Thyroid gland (tissue), 4 donors: ENCODE data around the gene SLC10A6. TPM values are rescaled to one million over a fixed set of nuclear protein-coding genes. Genes with fewer than 3 reads are reported as not detected.

Experiments used
- DNase-seq, 2 donors: peaks; one replicate each; pipeline ENCODE4 v3.0.0-alpha.2; 2019
- H3K27ac ChIP-seq, 3 donors: fragments of 200-600 bp; sonication (generic); 1 replicate in 2 of 3; 2 replicates in 1 of 3; pipeline ENCODE4 v1.5.1; 2016 to 2019; ENCODE audit warnings: mild to moderate bottlenecking in 1 of 3, moderate library complexity in 1 of 3
- H3K27me3 ChIP-seq: fragments of 200-600 bp; sonication (generic); one replicate; pipeline ENCODE4 v1.5.1; 2019
- H3K36me3 ChIP-seq, 2 donors: fragments of 200-600 bp; sonication (generic); one replicate each; pipeline ENCODE4 v1.5.1; 2016 to 2019
- H3K4me1 ChIP-seq, 2 donors: fragments of 200-600 bp; sonication (generic); one replicate each; pipeline ENCODE4 v1.5.1; 2017 to 2019
- H3K4me3 ChIP-seq, 3 donors: fragments of 200-600 bp; sonication (generic); replicated peaks in 1 of 3; 1 replicate in 2 of 3; 2 replicates in 1 of 3; pipeline ENCODE4 v1.5.1; 2016; ENCODE audit warnings: mild to moderate bottlenecking in 1 of 3
- H3K9me3 ChIP-seq: fragments of 200-600 bp; sonication (generic); one replicate; pipeline ENCODE4 v1.5.1; 2017
- CTCF ChIP-seq, 6 experiments: fragments of 200-600 bp in 3 of 6; fragments of 450-650 bp in 3 of 6; sonication (generic) in 3 of 6; IDR thresholded peaks; one replicate each; pipeline ENCODE4 v1.5.1; 2016 to 2019; ENCODE audit warnings: antibody characterized with exemption in 6 of 6, mild to moderate bottlenecking in 2 of 6, inconsistent platforms in 1 of 6, moderate library complexity in 1 of 6
- POLR2A ChIP-seq, 2 donors: fragments of 450-650 bp; IDR thresholded peaks; one replicate each; pipeline ENCODE4 v1.6.1; 2017; ENCODE audit warnings: antibody characterized with exemption in 2 of 2, mild to moderate bottlenecking in 2 of 2, moderate library complexity in 1 of 2
- whole genome bisulfite sequencing, 2 donors: methylation state at CpG; one replicate each; pipeline ENCODE4 v1.1.5; 2017; 5-methylcytosine and 5-hydroxymethylcytosine counted together
- intact Hi-C: fragments of 100-400 bp; cut with DNase I; formaldehyde crosslinking; loops from one replicate; pipeline ENCODE4 v1.15.1; 2023
- total RNA-seq, 4 donors: library from RNA; depleted of rRNA; stranded (reverse); fragments of >200 nt; gene quantifications; one replicate each; pipeline ENCODE4 v1.2.3, GENCODE V29; 2016

The SLC10A6 gene
- total RNA-seq, 4 donors from 2014 or later, result 1.5 to 7.1 (median 4.7) TPM

- DNase-seq, result no peak
- no peak overlapping the region for H3K27ac ChIP-seq
- TF ChIP-seq POLR2A (IDR thresholded peaks at IDR 0.05) (no peak), CTCF (IDR thresholded peaks at IDR 0.05) (no peak)
- intact Hi-C loops, result no loop called here
- no peak overlapping the region for H3K4me3 ChIP-seq
- no peaks in the 10 kb centered on the region for H3K36me3 ChIP-seq
- no peaks in the 10 kb centered on the region for H3K9me3 ChIP-seq
- no peaks in the 10 kb centered on the region for H3K27me3 ChIP-seq
- H3K4me1 ChIP-seq, result no peaks in the 10 kb centered on the region
- WGBS, 2 donors, result 39 to 45% methylated on average over 1 of the region's 1 CpG
Measured at GRCh38 chr4:86840858-86841257, 8.3 kb downstream of the SLC10A6 start.

GRCh38 chr4:86837691-86838503 is 11.3 kb downstream of the SLC10A6 start:
- H3K36me3 ChIP-seq, result no peaks in the 10 kb centered on the region
- TF ChIP-seq POLR2A (IDR thresholded peaks at IDR 0.05) (no peak), CTCF (IDR thresholded peaks at IDR 0.05) (no peak)
- H3K27ac ChIP-seq, result no peak overlapping the region
- DNase-seq, result no peak
- no peaks in the 10 kb centered on the region for H3K4me1 ChIP-seq
- WGBS, 2 donors, result 62 to 75% methylated on average over 5 of the region's 5 CpGs
- intact Hi-C loops, result no loop called here
- H3K27me3 ChIP-seq, result no peaks in the 10 kb centered on the region
- no peak overlapping the region for H3K4me3 ChIP-seq
- H3K9me3 ChIP-seq, result no peaks in the 10 kb centered on the region

- H3K27ac ChIP-seq, result no peak overlapping the region
- no peaks in the 10 kb centered on the region for H3K27me3 ChIP-seq
- H3K4me1 ChIP-seq, result peaks cover 5 to 12% of the 10 kb centered on the region in 2 donors
- H3K4me3 ChIP-seq, result no peak overlapping the region
- TF ChIP-seq POLR2A (IDR thresholded peaks at IDR 0.05), result no peak
- no peak for TF ChIP-seq CTCF (IDR thresholded peaks at IDR 0.05)
- DNase-seq, result no peak
- H3K36me3 ChIP-seq, result no peaks in the 10 kb centered on the region
- 86 to 94% methylated on average over 3 of the region's 3 CpGs for WGBS, 2 donors
- intact Hi-C loops, result no loop called here
- H3K9me3 ChIP-seq, result no peaks in the 10 kb centered on the region
Measured at GRCh38 chr4:86835677-86836076, 13.5 kb downstream of the SLC10A6 start.

GRCh38 chr4:86834901-86835300 is 14.3 kb downstream of the SLC10A6 start:
- H3K36me3 ChIP-seq, result no peaks in the 10 kb centered on the region
- no peak for DNase-seq
- H3K4me3 ChIP-seq, result no peak overlapping the region
- H3K9me3 ChIP-seq, result no peaks in the 10 kb centered on the region
- TF ChIP-seq POLR2A (IDR thresholded peaks at IDR 0.05), result no peak
- no peak for TF ChIP-seq CTCF (IDR thresholded peaks at IDR 0.05)
- no peak overlapping the region for H3K27ac ChIP-seq
- 84 to 91% methylated on average over 3 of the region's 3 CpGs for WGBS, 2 donors
- H3K4me1 ChIP-seq, result peaks cover 5 to 12% of the 10 kb centered on the region in 2 donors
- intact Hi-C loops, result no loop called here
- H3K27me3 ChIP-seq, result no peaks in the 10 kb centered on the region

GRCh38 chr4:86833615-86834014 is 15.6 kb downstream of the SLC10A6 start:
- peaks cover 5 to 12% of the 10 kb centered on the region in 2 donors for H3K4me1 ChIP-seq
- intact Hi-C loops, result no loop called here
- no peaks in the 10 kb centered on the region for H3K36me3 ChIP-seq
- WGBS, 2 donors, result 94 to 98% methylated on average over 1 of the region's 1 CpG
- no peak for DNase-seq
- H3K27ac ChIP-seq, result no peak overlapping the region
- TF ChIP-seq POLR2A (IDR thresholded peaks at IDR 0.05) (no peak), CTCF (IDR thresholded peaks at IDR 0.05) (no peak)
- no peak overlapping the region for H3K4me3 ChIP-seq
- no peaks in the 10 kb centered on the region for H3K9me3 ChIP-seq
- no peaks in the 10 kb centered on the region for H3K27me3 ChIP-seq
